ENCODE results near the gene DPYSL5.
"Not testable (repeated sequence)": the region's sequence is repeated elsewhere in the genome, so short reads cannot be mapped to it uniquely, and the experiment has no call there.

Gene DPYSL5, protein sequence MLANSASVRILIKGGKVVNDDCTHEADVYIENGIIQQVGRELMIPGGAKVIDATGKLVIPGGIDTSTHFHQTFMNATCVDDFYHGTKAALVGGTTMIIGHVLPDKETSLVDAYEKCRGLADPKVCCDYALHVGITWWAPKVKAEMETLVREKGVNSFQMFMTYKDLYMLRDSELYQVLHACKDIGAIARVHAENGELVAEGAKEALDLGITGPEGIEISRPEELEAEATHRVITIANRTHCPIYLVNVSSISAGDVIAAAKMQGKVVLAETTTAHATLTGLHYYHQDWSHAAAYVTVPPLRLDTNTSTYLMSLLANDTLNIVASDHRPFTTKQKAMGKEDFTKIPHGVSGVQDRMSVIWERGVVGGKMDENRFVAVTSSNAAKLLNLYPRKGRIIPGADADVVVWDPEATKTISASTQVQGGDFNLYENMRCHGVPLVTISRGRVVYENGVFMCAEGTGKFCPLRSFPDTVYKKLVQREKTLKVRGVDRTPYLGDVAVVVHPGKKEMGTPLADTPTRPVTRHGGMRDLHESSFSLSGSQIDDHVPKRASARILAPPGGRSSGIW

DNA sequence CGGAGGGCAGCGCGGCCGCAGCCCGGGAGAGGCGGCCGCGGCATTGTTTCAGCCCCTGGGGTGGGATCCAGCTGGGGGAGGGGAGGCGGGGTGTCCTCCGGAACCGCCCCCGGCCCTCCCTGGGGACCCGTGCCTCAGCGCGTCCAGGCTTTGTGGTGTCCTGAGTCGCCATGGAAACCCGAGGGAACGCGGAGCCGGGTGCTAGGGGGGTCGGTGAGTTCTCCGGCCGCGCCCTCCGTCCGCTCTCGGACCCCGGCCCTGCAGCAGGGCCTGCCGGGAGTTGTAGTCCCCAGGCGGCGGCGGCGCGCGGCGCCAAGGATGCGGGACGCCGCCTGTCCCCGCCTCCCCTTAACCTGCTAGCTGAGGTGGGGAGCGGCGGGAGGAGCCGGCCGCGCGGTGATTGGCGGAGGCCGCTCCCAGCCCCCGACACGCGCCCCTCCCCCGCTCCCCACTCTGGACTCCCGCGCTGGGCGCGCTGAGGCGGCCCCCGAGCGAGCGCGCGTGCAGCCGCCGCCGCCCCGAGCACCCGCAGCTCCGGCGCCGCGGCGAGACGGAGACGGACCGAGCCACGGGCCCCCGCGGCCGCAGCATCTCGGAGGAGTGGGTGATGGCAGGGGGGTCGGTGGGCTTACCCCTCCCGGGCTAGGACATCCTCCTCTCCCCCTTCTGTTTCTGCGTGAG is at the start of gene DPYSL5:
TSS of gene DPYSL5 (plus strand) at position 478 of the 681 bp plus-strand sequence. CDS start 50,368 bp downstream, outside the sequence.
- peak; percentile 54 for DNase-seq
- in situ Hi-C loops (cut with HindIII; ENCODE audit: low pct_ligation_motif_present, low pct_unique_long_range_greater_than_20kb, low sequenced_read_pairs), result no loop called here

- in situ Hi-C loops (cut with HindIII; ENCODE audit: low pct_ligation_motif_present, low pct_unique_long_range_greater_than_20kb, low sequenced_read_pairs), result no loop called here
- no peak for DNase-seq
Observed at GRCh38 chr2:26801328-26801727, 46.6 kb upstream of the DPYSL5 start.

GRCh38 chr2:26801796-26802195 is 46.1 kb upstream of the DPYSL5 start:
- in situ Hi-C loops (cut with HindIII; ENCODE audit: low pct_ligation_motif_present, low pct_unique_long_range_greater_than_20kb, low sequenced_read_pairs), result no loop called here
- DNase-seq, result no peak

DNA sequence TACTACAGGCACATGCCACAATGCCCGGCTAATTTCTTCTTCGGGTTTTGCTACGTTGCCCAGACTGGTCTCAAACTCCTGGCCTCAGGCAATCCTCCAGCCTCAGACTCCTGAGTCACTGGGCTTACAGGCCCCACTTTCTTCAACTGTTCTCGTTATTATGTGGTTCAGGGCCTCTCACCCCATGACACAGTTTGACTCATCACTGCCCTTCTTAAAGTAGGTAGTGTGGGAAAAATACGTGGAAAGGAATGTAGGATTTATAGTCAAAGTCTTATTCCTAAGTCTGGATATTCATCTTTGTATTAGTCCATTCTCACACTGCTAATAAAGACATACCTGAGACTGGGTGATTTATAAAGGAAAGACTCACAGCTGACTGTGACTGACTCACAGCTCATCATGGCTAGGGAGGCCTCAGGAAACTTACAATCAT is 42.7 kb upstream of the DPYSL5 start:
- DNase-seq, result peak; percentile 75

GRCh38 chr2:26807788-26808460 is 40.0 kb upstream of the DPYSL5 start:
- in situ Hi-C loops (cut with HindIII; ENCODE audit: low pct_ligation_motif_present, low pct_unique_long_range_greater_than_20kb, low sequenced_read_pairs), result no loop called here

More for the DNA sequence above, 42.7 kb upstream of the DPYSL5 start:
- in situ Hi-C loops (cut with HindIII; ENCODE audit: low pct_ligation_motif_present, low pct_unique_long_range_greater_than_20kb, low sequenced_read_pairs), result no loop called here

GRCh38 chr2:26809211-26809610 is 38.7 kb upstream of the DPYSL5 start:
- no peak for DNase-seq
- in situ Hi-C loops (cut with HindIII; ENCODE audit: low pct_ligation_motif_present, low pct_unique_long_range_greater_than_20kb, low sequenced_read_pairs), result no loop called here

More at GRCh38 chr2:26807788-26808460, 40.0 kb upstream of the DPYSL5 start:
- DNase-seq, result no peak

DNA sequence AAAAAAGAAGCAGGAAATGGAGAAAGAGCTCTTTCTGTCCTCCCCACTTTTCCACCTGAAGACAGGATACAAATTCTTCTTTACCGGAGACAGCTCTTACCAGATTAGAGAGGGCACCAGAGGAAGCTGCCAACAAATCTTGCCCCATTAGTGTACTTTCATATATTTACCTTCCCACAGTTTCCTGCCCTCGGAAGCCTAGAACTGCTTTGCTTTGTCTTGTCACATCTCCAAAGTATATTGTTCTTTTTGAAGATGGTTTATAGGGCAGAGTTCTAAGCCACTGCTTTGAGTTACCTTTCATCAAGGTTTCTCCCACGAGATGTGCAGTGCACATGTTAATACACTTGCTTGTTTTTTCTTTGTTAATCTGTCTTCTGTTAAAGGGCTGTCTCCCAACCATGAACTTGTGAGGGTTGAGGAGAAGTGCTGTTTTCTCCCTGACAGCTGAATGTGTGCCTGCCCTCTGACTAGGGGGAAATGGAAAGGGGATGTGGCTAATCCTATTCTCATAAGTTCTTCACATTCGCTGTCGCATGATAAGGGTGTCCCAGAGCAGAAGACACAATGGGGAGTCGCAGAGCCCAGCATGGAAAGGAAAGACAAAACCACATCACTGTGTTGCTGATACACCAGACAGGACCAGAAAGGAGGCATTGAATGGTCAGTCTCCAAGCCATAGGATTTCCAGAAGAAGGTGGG is 37.9 kb upstream of the DPYSL5 start:
- in situ Hi-C loops (cut with HindIII; ENCODE audit: low pct_ligation_motif_present, low pct_unique_long_range_greater_than_20kb, low sequenced_read_pairs), result no loop called here
- no peak for DNase-seq

- DNase-seq, result no peak
- in situ Hi-C loops (cut with HindIII; ENCODE audit: low pct_ligation_motif_present, low pct_unique_long_range_greater_than_20kb, low sequenced_read_pairs), result no loop called here
Observed at GRCh38 chr2:26811261-26811660, 36.7 kb upstream of the DPYSL5 start.

DNA sequence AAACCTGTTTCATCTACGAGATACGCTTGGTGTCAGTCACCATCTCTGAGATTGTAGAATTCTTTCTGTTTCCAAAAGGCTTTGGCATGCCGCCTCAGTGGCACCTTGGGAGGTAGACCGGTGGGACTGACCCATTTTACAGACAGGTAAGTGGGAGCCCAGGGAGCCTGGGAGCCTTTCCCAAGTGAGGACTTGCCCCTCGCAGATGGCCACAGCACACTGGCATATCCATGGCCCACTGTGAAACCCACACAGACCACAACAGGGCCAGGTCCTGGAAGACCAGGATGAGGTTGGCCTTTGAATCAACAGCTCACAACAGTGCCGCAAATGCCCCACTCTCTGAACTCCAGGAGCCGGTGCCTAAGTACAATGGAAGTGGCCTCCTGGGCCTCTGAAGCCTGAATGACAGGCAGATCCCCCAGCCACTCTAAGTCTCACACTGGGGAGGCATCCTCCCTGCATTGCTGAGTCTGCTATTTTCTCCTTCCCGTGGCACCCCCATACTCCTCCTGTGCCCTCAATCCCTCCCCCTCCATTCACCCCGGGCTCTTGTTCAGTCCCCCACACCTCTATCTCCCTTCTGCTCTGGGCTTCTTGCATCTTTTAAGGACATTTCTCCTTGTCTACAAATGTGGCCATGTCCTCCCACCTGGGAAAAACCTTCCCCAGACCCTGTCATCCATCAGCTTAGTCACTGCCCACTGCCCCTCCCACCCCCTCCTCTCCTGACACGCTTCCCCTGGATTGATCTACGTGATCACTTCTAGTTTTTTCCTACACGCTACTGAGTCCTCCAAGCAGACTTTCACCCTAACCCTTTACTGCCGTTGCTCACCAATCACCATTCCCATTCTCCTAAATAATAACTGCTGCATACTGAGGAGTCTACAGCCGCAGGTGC is 35.9 kb upstream of the DPYSL5 start:
- in situ Hi-C loops (cut with HindIII; ENCODE audit: low pct_ligation_motif_present, low pct_unique_long_range_greater_than_20kb, low sequenced_read_pairs), result no loop called here

GRCh38 chr2:26812731-26813130 is 35.2 kb upstream of the DPYSL5 start:
- DNase-seq, result no peak
- in situ Hi-C loops (cut with HindIII; ENCODE audit: low pct_ligation_motif_present, low pct_unique_long_range_greater_than_20kb, low sequenced_read_pairs), result no loop called here

More for the DNA sequence above, 35.9 kb upstream of the DPYSL5 start:
- no peak for DNase-seq

DNA sequence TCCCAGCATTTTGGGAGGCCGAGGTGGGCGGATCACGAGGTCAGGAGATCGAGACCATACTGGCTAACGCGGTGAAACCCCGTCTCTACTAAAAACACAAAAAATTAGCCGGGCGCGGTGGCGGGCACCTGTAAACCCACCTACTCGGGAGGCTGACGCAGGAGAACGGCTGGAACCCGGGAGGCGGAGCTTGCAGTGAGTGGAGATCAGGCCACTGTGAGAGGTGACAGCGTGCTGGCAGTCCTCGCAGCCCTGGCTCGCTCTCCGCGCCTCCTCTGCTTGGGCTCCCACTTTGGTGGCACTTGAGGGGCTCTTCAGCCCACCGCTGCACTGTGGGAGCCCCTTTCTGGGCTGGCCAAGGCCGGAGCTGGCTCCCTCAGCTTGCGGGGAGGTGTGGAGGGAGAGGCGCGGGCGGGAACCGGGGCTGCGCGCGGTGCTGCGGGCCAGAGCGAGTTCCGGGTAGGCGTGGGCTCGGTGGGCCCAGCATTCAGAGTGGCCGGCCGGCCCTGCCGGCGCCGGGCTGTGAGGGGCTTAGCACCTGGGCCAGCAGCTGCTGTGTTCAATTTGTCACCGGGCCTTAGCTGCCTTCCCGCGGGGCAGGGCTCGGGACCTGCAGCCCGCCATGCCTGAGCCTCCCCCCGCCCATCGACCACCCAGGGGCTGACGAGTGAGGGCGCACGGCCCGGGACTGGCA is 33.7 kb upstream of the DPYSL5 start:
- DNase-seq; in situ Hi-C loops (cut with HindIII; ENCODE audit: low pct_ligation_motif_present, low pct_unique_long_range_greater_than_20kb, low sequenced_read_pairs): not testable (repeated sequence)

- DNase-seq, result peak; percentile 14
- in situ Hi-C loops (cut with HindIII; ENCODE audit: low pct_ligation_motif_present, low pct_unique_long_range_greater_than_20kb, low sequenced_read_pairs), result no loop called here
Observed at GRCh38 chr2:26816893-26817292, 31.0 kb upstream of the DPYSL5 start.

DNA sequence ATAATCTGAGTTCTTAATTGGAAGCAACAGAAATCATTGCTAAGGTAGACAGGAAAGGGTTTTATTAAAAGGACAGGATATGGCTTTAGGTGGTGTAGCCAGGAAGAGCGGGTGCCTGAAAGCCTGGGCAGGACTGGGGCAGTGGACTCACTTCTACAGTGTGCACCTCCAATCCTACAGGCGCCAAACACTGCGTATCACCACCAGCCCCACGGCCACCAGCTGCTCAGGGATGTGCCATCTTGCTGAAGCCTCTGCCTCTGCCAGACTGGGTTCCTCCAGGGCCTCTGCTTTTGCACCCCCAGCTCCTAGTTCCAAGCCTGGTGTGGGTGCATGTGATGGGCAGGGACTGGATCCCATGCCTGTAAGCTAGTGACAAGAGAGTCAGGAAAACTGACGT is 29.7 kb upstream of the DPYSL5 start:
- in situ Hi-C loops (cut with HindIII; ENCODE audit: low pct_ligation_motif_present, low pct_unique_long_range_greater_than_20kb, low sequenced_read_pairs), result no loop called here
- DNase-seq, result no peak

DNA sequence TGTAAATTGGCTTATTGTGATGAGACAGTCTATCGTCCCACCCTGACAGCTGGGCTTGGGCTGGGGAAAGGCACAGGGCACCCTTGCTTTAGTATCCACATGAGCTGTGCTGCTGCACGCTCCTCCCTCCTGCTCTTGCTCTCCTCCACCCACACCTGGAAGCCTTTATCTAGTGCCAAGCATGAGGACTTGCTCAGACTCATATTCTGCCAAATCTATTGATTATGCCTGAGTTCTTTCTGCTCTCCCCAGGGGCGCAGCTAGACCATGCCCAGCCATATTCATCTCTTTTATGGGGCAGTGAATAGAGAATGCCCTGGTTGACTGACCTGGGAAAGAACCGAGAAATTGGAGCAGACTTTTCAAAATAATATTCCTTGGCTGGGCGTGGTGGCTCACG is 29.0 kb upstream of the DPYSL5 start:
- DNase-seq, result no peak
- in situ Hi-C loops (cut with HindIII; ENCODE audit: low pct_ligation_motif_present, low pct_unique_long_range_greater_than_20kb, low sequenced_read_pairs), result no loop called here

- DNase-seq, result no peak
- in situ Hi-C loops (cut with HindIII; ENCODE audit: low pct_ligation_motif_present, low pct_unique_long_range_greater_than_20kb, low sequenced_read_pairs), result no loop called here
Observed at GRCh38 chr2:26820932-26821331, 27.0 kb upstream of the DPYSL5 start.

GRCh38 chr2:26822877-26823276 is 25.1 kb upstream of the DPYSL5 start:
- in situ Hi-C loops (cut with HindIII; ENCODE audit: low pct_ligation_motif_present, low pct_unique_long_range_greater_than_20kb, low sequenced_read_pairs), result no loop called here
- DNase-seq, result no peak

Data from ACHN (cell line).